ENCODE results near the gene POMP. TPM values are rescaled to one million over a fixed set of nuclear protein-coding genes. Genes with fewer than 3 reads are reported as not detected.

POMP gene
- polyA plus RNA-seq, 3 donors, result 31.3 to 153 (median 145) TPM

GRCh38 chr13:28684257-28684656 lies 25.3 kb downstream of the POMP start:
- Histone ChIP-seq H4K20me1 (ENCODE audit: insufficient read depth, low read length) (no peaks in the 10 kb centered on the region), H3K4me2 (replicated peaks; ENCODE audit: extremely low read depth, low read length, poor library complexity, severe bottlenecking) (no peak overlapping the region), H3K9ac (ENCODE audit: insufficient read depth, low read length, poor library complexity, severe bottlenecking) (no peak overlapping the region), H3K79me2 (ENCODE audit: insufficient read depth, low read length) (no peaks in the 10 kb centered on the region), H3K4me3 (replicated peaks in 1 of 3; ENCODE audit: low read depth in 2 of 3, low read length in 3 of 3) (no peak overlapping the region), H3K27me3 (ENCODE audit: control insufficient read depth in 2 of 2, insufficient read depth in 2 of 2, low read length in 2 of 2) (no peaks in the 10 kb centered on the region), H3K36me3 (replicated peaks in 1 of 2; ENCODE audit: control insufficient read depth in 1 of 2, insufficient read depth in 2 of 2, low read length in 2 of 2) (peaks cover 7 to 16% of the 10 kb centered on the region in 2 donors), H3K4me1 (ENCODE audit: control insufficient read depth in 1 of 2, insufficient read depth in 2 of 2, low read length in 2 of 2) (no peaks in the 10 kb centered on the region), H3K9me3 (replicated peaks in 1 of 2; ENCODE audit: control insufficient read depth in 1 of 2, insufficient read depth in 1 of 2, low read length in 2 of 2) (no peaks in the 10 kb centered on the region), H3K27ac (ENCODE audit: low read depth in 1 of 2, low read length in 2 of 2) (no peak overlapping the region), H2AFZ (ENCODE audit: insufficient read depth, low read depth, low read length, poor library complexity, severe bottlenecking) (no peak overlapping the region)
- no peak for TF ChIP-seq CTCF (IDR thresholded peaks at IDR 0.05)
- Mint-ChIP-seq H3K9me3 (peaks cover 10 to 21% (median 17%) of the 10 kb centered on the region in 7 donors), H3K36me3 (peaks cover 11 to 18% of the 10 kb centered on the region in 2 donors), H3K27ac (no peak overlapping the region), H3K4me3 (no peak overlapping the region), H3K27me3 (ENCODE audit: low read depth in 3 of 3) (peaks cover 0 to 6% (median 1%) of the 10 kb centered on the region in 3 donors), H3K4me1 (peaks cover 7% of the 10 kb centered on the region)
- WGBS (ENCODE audit: insufficient coverage), result 92% methylated on average over 4 of the region's 7 CpGs
- no peak for DNase-seq
- intact Hi-C loops (cut with micrococcal nuclease), result no loop called here

- WGBS (ENCODE audit: insufficient coverage), result 95% methylated on average over 12 of the region's 12 CpGs
- Histone ChIP-seq H3K27ac (ENCODE audit: low read depth in 1 of 2, low read length in 2 of 2) (no peak overlapping the region), H3K79me2 (ENCODE audit: insufficient read depth, low read length) (no peaks in the 10 kb centered on the region), H3K9ac (ENCODE audit: insufficient read depth, low read length, poor library complexity, severe bottlenecking) (no peak overlapping the region), H3K4me1 (ENCODE audit: control insufficient read depth in 1 of 2, insufficient read depth in 2 of 2, low read length in 2 of 2) (no peaks in the 10 kb centered on the region), H3K4me3 (replicated peaks in 1 of 3; ENCODE audit: low read depth in 2 of 3, low read length in 3 of 3) (no peak overlapping the region), H4K20me1 (ENCODE audit: insufficient read depth, low read length) (no peaks in the 10 kb centered on the region), H3K9me3 (replicated peaks in 1 of 2; ENCODE audit: control insufficient read depth in 1 of 2, insufficient read depth in 1 of 2, low read length in 2 of 2) (no peaks in the 10 kb centered on the region), H2AFZ (ENCODE audit: insufficient read depth, low read depth, low read length, poor library complexity, severe bottlenecking) (no peak overlapping the region), H3K4me2 (replicated peaks; ENCODE audit: extremely low read depth, low read length, poor library complexity, severe bottlenecking) (no peak overlapping the region), H3K36me3 (replicated peaks in 1 of 2; ENCODE audit: control insufficient read depth in 1 of 2, insufficient read depth in 2 of 2, low read length in 2 of 2) (peaks cover 0 to 7% of the 10 kb centered on the region in 2 donors), H3K27me3 (ENCODE audit: control insufficient read depth in 2 of 2, insufficient read depth in 2 of 2, low read length in 2 of 2) (no peaks in the 10 kb centered on the region)
- no peak for DNase-seq
- H3K27me3 Mint-ChIP-seq (ENCODE audit: low read depth in 3 of 3), result peaks cover 0 to 6% (median 1%) of the 10 kb centered on the region in 3 donors
- H3K4me1 Mint-ChIP-seq, result peaks cover 7% of the 10 kb centered on the region
- no peak overlapping the region for H3K4me3 Mint-ChIP-seq
- H3K9me3 Mint-ChIP-seq, result peaks cover 10 to 23% (median 18%) of the 10 kb centered on the region in 7 donors
- intact Hi-C loops (cut with micrococcal nuclease), result no loop called here
- no peak for TF ChIP-seq CTCF (IDR thresholded peaks at IDR 0.05)
- H3K27ac Mint-ChIP-seq, result no peak overlapping the region
- H3K36me3 Mint-ChIP-seq, result peaks cover 5 to 10% of the 10 kb centered on the region in 2 donors
Observed at GRCh38 chr13:28685114-28685513, 26.2 kb downstream of the POMP start.
